NCI-H1105 (cell line): ENCODE measurements around the gene UFD1.

ENCODE experiments used
- DNase-seq: peaks from one replicate; lab custom pipeline; 2025; lab: John Stamatoyannopoulos, UW

Gene UFD1

GRCh38 chr22:19515654-19516377, 36.8 kb upstream of the UFD1 start:
- no peak for DNase-seq

GRCh38 chr22:19514831-19515565, 36.0 kb upstream of the UFD1 start:
- no peak for DNase-seq

GRCh38 chr22:19513823-19514222, 34.8 kb upstream of the UFD1 start:
- DNase-seq: no peak

GRCh38 chr22:19510919-19511341, 31.9 kb upstream of the UFD1 start:
- no peak for DNase-seq

- no peak for DNase-seq
Observed at GRCh38 chr22:19509923-19510322, 30.9 kb upstream of the UFD1 start.

GRCh38 chr22:19509191-19509590, 30.2 kb upstream of the UFD1 start:
- no peak for DNase-seq

GRCh38 chr22:19508024-19508776, 29.2 kb upstream of the UFD1 start:
- no peak for DNase-seq

- no peak for DNase-seq
Observed at GRCh38 chr22:19507534-19507861, 28.5 kb upstream of the UFD1 start.

GRCh38 chr22:19506212-19506611, 27.2 kb upstream of the UFD1 start:
- DNase-seq: no peak

- no peak for DNase-seq
Observed at GRCh38 chr22:19505735-19506126, 26.7 kb upstream of the UFD1 start.

- no peak for DNase-seq
Observed at GRCh38 chr22:19504900-19505734, 26.1 kb upstream of the UFD1 start.

- no peak for DNase-seq
Observed at GRCh38 chr22:19503869-19504268, 24.9 kb upstream of the UFD1 start.

- DNase-seq: no peak
Observed at GRCh38 chr22:19503367-19503766, 24.4 kb upstream of the UFD1 start.

- DNase-seq: no peak
Observed at GRCh38 chr22:19501897-19502447, 23.0 kb upstream of the UFD1 start.

- no peak for DNase-seq
Observed at GRCh38 chr22:19499880-19500242, 20.9 kb upstream of the UFD1 start.

GRCh38 chr22:19499236-19499879, 20.4 kb upstream of the UFD1 start:
- DNase-seq: no peak

- no peak for DNase-seq
Observed at GRCh38 chr22:19498866-19499190, 19.8 kb upstream of the UFD1 start.

- DNase-seq: no peak
Observed at GRCh38 chr22:19498154-19498865, 19.3 kb upstream of the UFD1 start.

- no peak for DNase-seq
Observed at GRCh38 chr22:19497245-19497644, 18.3 kb upstream of the UFD1 start.

- no peak for DNase-seq
Observed at GRCh38 chr22:19496324-19496630, 17.3 kb upstream of the UFD1 start.
